ENCODE results near the gene PCDHA4.

Gene PCDHA4

GRCh38 chr5:140855772-140856674 lies 49.2 kb downstream of the PCDHA4 start, which contains the start of gene PCDHA10:
Gene PCDHA10, plus strand, starts transcription at chr5:140855897. Its CDS starts 152 bp downstream, at chr5:140856049.
- in situ Hi-C loops (cut with MboI; ENCODE audit: low sequenced_read_pairs), result no loop called here

DNA sequence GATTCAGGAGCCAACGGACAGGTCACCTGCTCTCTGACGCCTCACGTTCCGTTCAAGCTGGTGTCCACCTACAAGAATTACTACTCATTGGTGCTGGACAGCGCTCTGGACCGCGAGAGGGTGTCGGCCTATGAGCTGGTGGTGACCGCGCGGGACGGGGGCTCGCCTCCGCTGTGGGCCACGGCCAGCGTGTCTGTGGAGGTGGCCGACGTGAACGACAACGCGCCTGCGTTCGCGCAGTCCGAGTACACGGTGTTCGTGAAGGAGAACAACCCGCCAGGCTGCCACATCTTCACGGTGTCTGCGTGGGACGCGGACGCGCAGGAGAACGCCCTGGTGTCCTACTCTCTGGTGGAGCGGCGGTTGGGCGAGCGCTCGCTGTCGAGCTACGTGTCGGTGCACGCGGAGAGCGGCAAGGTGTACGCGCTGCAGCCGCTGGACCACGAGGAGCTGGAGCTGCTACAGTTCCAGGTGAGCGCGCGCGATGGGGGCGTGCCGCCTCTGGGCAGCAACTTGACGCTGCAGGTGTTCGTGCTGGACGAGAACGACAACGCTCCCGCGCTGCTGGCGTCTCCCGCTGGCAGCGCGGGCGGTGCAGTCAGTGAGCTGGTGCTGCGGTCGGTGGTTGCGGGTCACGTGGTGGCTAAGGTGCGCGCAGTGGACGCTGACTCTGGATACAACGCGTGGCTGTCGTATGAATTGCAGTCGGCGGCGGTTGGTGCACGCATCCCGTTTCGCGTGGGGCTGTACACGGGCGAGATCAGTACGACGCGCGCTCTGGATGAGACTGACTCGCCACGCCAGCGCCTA lies 50.5 kb downstream of the PCDHA4 start:
- in situ Hi-C loops (cut with MboI; ENCODE audit: low sequenced_read_pairs), result no loop called here

- in situ Hi-C loops (cut with MboI; ENCODE audit: low sequenced_read_pairs), result no loop called here
Observed at GRCh38 chr5:140857987-140858240, 51.0 kb downstream of the PCDHA4 start.

- in situ Hi-C loops (cut with MboI; ENCODE audit: low sequenced_read_pairs), result no loop called here
Observed at GRCh38 chr5:140862441-140863295, 55.8 kb downstream of the PCDHA4 start.
